Stimulated activated CD4-positive, alpha-beta T cell treated with anti-CD3 and anti-CD28 coated beads, Interleukin-12 subunit alpha, Interleukin-12 subunit beta, amount 100 ng/mL, for 4 hours (primary cell): ENCODE measurements around the gene ERGIC1.

Source experiments
- DNase-seq: peaks from one replicate; pipeline ENCODE4 v3.0.0-alpha.2; 2020

Gene ERGIC1

GRCh38 chr5:172999372-172999973, 165.4 kb downstream of the ERGIC1 start:
- DNase-seq, result no peak

GRCh38 chr5:172999974-173000373, 165.9 kb downstream of the ERGIC1 start:
- no peak for DNase-seq

GRCh38 chr5:173001229-173001841, 167.3 kb downstream of the ERGIC1 start:
- no peak for DNase-seq
